Gastroesophageal sphincter (tissue), 3 donors: Measurements from ENCODE around the gene ITGA2.

ENCODE experiments used
- CTCF ChIP-seq, 4 experiments: fragments of 200-600 bp in 2 of 4; fragments of 450-650 bp in 2 of 4; sonication (generic) in 1 of 4; IDR thresholded peaks; one replicate each; pipeline ENCODE4 v1.5.1; 2017 to 2019; ENCODE audit warnings: antibody characterized with exemption in 4 of 4, mild to moderate bottlenecking in 2 of 4, moderate library complexity in 2 of 4
- EP300 ChIP-seq: sonication (generic); formaldehyde crosslinking; IDR thresholded peaks from one replicate; pipeline ENCODE4 v1.6.1; 2017; ENCODE audit warnings: antibody characterized with exemption, mild to moderate bottlenecking
- POLR2A ChIP-seq, 2 donors: fragments of 450-650 bp; IDR thresholded peaks; one replicate each; pipeline ENCODE4 v1.6.1; 2017; ENCODE audit warnings: antibody characterized with exemption in 2 of 2, mild to moderate bottlenecking in 2 of 2, moderate library complexity in 1 of 2
- POLR2AphosphoS5 ChIP-seq: sonication (generic); formaldehyde crosslinking; IDR thresholded peaks from one replicate; pipeline ENCODE4 v1.6.1; 2017; ENCODE audit warnings: antibody characterized with exemption

- no peak for TF ChIP-seq CTCF (IDR thresholded peaks at IDR 0.05)
- TF ChIP-seq POLR2AphosphoS5: no peak
- no peak for TF ChIP-seq POLR2A (IDR thresholded peaks at IDR 0.05)
- TF ChIP-seq EP300: no peak
These were observed 41.7 kb downstream of the ITGA2 start for GRCh38 chr5:53030893-53031292.
